ENCODE results near the gene IGFLR1.
A peak's percentile ranks its signal among the peaks of the same experiment; 100 is the strongest.
"Not testable (repeated sequence)": the region's sequence is repeated elsewhere in the genome, so short reads cannot be mapped to it uniquely, and the experiment has no call there.

The IGFLR1 gene

DNA sequence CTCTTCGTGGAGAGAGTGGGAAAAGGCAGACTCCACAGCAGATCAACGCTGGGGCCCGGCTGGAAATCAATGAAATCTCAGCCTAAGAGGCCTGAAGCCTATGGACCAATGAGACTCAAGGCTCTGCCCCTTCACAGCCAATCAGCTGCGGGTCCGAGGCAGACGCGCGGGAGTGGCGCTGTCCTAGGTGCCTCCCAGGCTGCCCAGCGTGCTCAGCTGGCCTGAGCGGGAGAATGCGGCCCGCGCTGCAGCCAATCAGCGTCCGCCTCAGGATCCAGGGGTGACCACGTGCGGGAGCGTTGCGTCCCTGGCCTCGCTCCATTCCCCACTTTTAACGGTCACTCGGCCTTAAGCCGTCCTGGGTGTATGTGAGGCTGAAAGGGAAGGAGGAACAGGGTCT, 38.0 kb downstream of the IGFLR1 start, which contains the start of gene ZBTB32:
Gene ZBTB32 (plus strand): TSS at position 341 of the 400 bp plus-strand sequence. CDS start 10,069 bp downstream, outside the sequence.
- DNase-seq (ENCODE audit: low read depth) = peak; percentile 39

DNA sequence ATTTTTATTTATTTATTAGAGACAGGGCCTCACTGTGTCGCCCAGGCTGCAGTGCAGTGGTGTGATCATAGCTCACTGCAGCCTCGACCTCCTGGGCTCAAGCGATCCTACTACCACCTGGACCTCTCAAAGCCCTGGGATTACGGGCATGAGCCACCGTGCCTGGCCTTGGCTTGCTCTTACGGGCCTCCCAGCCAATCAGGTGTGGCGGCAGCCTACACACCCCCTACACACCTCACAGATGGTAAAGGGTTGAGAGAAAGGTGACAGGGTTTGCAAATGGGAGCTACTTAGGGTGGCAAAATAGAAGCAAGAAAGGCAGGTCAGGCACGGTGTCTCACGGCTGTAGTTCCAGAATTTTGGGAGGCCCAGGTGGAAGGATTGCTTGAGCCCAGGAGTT, 38.9 kb downstream of the IGFLR1 start:
- DNase-seq (ENCODE audit: low read depth) = no peak

DNA sequence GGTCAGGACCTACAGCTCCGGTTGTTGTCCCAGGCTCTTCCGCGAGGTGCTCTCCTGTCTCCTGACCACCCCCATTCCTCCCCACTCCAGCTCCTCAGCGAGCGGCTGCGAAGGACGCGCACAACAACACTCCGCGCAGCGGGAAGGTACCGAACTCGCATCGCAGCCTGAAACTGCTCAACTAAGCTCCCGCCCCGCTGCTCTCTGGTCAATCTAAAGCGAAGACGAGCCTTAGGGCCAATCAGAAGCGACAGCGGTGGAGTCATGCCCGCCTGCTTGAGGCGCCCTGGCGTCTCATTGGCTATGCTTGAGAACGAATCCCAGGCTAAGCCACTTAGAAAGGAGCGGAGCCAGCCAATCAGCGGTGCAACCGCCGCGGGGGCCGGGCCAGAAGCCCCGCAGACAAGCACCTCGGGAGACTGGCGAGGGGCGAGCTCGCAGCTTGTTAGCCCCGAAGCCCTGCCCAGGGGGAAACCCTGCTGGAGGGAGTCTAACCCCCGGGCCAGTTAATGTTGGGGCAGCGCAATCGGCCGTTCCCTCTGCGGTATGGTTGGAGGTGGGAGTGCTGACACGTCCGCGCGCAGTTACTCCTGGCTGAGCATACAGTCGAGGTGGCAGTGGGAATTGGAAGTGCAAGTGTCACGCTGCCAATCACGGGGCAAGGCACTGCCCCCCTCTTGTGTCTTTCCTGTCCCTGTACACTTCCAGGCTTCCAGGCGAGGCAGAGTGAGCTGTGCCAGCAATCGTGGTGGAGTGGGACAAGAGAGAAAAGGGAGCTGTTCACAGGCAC, 39.8 kb downstream of the IGFLR1 start:
- DNase-seq (ENCODE audit: low read depth) = peak; percentile 98

DNA sequence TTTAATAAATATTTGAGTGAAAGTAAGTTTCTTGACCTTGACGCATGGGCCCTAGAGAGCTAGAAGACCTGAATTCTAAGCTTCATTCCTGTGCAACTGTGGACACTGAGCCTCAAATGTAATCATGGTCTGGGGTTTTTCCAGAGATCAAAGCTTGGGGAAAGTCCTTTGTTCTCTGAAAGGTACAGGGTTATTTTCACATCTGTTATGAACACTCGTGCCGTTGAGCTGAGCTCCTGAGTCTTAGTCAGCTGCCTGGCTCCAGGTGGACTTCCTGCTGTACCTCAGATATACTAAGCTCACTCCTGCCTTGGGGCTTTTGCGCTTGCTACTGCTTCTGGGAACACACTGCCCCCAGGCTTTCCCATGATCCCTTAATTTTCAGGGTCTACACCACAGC, 45.4 kb downstream of the IGFLR1 start:
- DNase-seq (ENCODE audit: low read depth) = no peak

DNA sequence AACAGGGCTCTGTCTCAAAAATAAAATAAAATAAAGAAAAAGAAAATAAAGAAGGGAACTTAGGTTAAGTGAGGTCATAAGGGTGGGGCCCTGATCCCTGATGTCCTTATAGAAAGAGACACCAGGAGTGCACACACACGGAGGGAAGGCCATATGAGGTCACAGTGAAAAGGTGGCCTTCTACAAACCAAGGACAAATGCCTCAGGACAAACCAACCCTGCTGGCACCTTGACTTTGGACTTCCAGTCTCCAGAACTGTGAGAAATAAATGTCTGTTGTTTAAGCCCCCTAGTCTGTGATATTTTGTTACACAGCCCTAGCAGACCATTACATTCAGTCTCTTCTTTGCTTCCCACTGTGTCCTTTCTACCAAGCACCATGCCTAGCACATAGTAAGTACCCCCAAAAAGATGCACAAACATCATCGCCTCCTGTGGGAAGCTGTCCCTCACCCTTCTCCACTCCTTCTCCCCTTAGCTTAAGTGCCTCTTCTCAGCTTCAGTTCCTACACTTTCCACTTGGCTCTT, 46.3 kb downstream of the IGFLR1 start:
- DNase-seq (ENCODE audit: low read depth) = no peak

DNA sequence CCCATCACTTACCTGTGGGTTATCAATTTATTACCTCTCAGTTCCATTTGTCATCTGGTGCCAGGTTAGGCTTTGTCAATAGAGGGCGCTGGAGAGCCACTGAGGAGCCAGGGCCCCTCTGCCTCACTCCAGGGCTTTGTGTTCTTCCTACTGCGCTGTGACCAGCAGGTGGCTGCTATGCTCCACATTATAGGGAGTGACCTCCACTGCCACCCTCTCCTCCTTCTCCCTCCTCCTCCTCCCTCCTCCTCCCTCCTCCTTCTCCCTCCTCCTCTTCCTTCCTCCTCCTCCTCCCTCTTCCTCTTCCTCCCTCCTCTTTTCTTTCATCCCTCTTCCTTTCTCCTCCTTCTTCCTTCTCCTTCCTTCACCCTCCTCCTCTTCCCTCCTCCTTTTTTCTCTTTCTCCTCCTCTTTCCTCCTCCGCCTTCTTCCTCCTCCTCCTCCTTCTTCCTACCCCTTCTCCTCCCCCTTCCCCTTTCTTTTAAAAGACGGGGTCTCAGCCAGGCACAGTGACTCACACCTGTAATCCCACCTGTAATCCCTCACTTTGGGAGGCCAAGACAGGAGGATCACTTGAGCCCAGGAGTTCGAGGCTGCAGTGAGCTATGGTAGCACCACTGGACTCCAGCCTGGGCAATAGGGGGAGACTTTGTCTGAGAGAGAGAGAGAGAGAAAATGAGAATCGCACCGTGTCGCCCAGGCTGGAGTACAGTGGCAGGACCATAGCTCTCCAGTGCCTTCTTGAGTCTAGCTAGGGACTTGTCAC, 48.2 kb downstream of the IGFLR1 start:
- peak; percentile 88 for DNase-seq (ENCODE audit: low read depth)

DNA sequence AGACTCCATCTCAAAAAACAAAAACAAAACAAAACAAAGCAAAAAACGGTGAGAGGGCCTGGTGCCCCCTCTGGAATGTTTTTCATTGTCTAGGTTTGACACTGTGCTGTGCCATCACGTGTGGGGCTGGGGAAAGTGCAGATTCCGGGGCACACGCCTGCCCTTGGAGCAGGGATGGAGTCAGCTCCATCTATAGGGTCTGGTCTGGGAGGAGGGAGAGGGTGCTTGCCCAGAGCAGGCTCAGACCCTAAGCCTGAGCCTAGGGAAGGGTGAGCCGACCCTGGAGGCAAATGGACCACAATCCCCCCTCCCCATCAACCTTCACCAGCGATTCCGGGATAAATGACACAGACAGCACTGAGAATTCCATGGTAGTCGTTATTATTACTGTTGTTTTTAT, 48.8 kb downstream of the IGFLR1 start:
- no peak for DNase-seq (ENCODE audit: low read depth)

DNA sequence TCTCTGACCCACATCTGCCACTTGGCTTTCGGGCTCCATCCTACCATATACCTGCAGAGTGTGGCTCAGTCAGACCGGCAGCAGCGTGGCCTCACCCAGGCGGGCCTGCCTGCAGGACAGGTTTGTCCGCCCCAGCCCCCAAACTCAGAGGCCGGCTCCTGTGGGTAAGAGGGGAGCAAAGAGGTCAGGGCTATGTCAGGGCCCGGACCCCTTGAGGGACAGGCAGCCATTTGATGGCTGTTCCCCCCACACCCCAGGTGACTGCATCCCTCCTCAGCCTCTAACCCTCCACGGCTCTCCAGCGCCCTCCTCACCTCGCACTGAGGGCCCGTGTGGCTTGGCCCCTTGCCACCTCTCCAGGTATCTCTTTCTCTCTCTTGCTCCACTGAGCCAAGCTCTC, 50.2 kb downstream of the IGFLR1 start:
- no peak for DNase-seq (ENCODE audit: low read depth)

DNA sequence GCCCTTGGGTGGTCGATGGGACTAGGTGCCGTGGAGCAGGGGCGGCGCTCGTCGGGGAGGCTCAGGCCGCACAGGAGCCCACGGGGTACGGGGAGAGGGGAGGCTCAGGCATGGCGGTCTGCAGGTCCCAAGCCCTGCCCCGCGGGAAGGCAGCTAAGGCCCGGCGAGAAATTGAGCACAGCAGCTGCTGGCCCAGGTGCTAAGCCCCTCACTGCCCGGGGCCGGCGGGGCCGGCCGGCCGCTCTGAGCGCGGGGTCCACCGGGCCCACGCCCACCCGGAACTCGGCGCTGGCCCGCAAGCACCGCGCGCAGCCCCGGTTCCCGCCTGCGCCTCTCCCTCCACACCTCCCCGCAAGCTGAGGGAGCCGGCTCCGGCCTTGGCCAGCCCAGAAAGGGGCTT, 51.1 kb downstream of the IGFLR1 start:
- DNase-seq (ENCODE audit: low read depth) = not testable (repeated sequence)

DNA sequence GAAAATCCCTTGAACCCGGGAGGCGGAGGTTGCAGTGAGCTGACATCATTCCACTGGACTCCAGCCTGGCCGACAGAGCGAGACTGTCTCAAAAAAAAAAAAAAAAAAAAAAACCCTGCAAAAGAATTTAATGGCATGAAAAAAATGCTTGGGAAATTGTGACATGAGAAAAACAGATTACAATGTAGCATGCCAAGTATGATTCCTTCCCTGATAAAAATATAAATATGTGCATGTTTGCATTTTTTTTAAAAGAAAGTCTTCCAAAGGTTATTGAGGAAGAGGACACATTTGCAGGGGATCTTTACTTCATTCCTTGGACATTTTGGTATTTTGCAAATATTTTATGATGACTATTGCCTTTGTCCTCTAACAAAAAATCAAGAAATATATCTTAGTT, 52.4 kb downstream of the IGFLR1 start:
- no peak for DNase-seq (ENCODE audit: low read depth)
